Peyer's patch (tissue), 4 donors: ENCODE results near the gene UBE2D3. TPM values are rescaled to one million over a fixed set of nuclear protein-coding genes. Genes with fewer than 3 reads are reported as not detected.

ENCODE experiments used
- DNase-seq, 3 donors: peaks; one replicate each; pipeline ENCODE4 v3.0.0-alpha.2; 2017 to 2019
- H3K27ac ChIP-seq, 4 donors: fragments of 200-600 bp; sonication (generic); one replicate each; pipeline ENCODE4 v1.5.1; 2016 to 2019
- H3K27me3 ChIP-seq, 2 donors: fragments of 200-600 bp; sonication (generic); one replicate each; pipeline ENCODE4 v1.5.1; 2019
- H3K36me3 ChIP-seq, 3 donors: fragments of 200-600 bp; sonication (generic); one replicate each; pipeline ENCODE4 v1.5.1; 2016 to 2019
- H3K4me1 ChIP-seq, 4 donors: fragments of 200-600 bp; sonication (generic); one replicate each; pipeline ENCODE4 v1.5.1; 2016 to 2019
- H3K4me3 ChIP-seq, 4 donors: fragments of 200-600 bp; sonication (generic); 1 replicate in 3 of 4; 2 replicates in 1 of 4; pipeline ENCODE4 v1.5.1; 2016 to 2019; ENCODE audit warnings: mild to moderate bottlenecking in 1 of 4
- H3K9me3 ChIP-seq, 4 donors: fragments of 200-600 bp; sonication (generic); one replicate each; pipeline ENCODE4 v1.5.1; 2016 to 2019; ENCODE audit warnings: mild to moderate bottlenecking in 1 of 4
- POLR2A ChIP-seq, 2 donors: fragments of 450-650 bp; IDR thresholded peaks; one replicate each; pipeline ENCODE4 v1.5.1; 2017; ENCODE audit warnings: antibody characterized with exemption in 2 of 2, mild to moderate bottlenecking in 2 of 2, moderate library complexity in 2 of 2
- small RNA-seq, 2 donors: library from RNA; depleted of rRNA; stranded (forward); fragments of <200 nt; gene quantifications; one replicate each; pipeline ENCODE3, GENCODE V24; 2016
- total RNA-seq, 4 donors: library from RNA; depleted of rRNA; stranded (reverse); fragments of >200 nt; gene quantifications; one replicate each; pipeline ENCODE4 v1.1.0, GENCODE V29; 2016
- TF ChIP-seq, protein P1 (sequence below), 6 experiments: fragments of 450-650 bp in 4 of 6; fragments of 200-600 bp in 2 of 6; sonication (generic) in 1 of 6; IDR thresholded peaks; one replicate each; pipeline ENCODE4 v1.5.1; 2017 to 2019; ENCODE audit warnings: antibody characterized with exemption in 6 of 6, mild to moderate bottlenecking in 3 of 6, moderate library complexity in 1 of 6

The UBE2D3 gene
- total RNA-seq, 4 donors from 2014 or later: 240 to 373 (median 308) TPM

DNA sequence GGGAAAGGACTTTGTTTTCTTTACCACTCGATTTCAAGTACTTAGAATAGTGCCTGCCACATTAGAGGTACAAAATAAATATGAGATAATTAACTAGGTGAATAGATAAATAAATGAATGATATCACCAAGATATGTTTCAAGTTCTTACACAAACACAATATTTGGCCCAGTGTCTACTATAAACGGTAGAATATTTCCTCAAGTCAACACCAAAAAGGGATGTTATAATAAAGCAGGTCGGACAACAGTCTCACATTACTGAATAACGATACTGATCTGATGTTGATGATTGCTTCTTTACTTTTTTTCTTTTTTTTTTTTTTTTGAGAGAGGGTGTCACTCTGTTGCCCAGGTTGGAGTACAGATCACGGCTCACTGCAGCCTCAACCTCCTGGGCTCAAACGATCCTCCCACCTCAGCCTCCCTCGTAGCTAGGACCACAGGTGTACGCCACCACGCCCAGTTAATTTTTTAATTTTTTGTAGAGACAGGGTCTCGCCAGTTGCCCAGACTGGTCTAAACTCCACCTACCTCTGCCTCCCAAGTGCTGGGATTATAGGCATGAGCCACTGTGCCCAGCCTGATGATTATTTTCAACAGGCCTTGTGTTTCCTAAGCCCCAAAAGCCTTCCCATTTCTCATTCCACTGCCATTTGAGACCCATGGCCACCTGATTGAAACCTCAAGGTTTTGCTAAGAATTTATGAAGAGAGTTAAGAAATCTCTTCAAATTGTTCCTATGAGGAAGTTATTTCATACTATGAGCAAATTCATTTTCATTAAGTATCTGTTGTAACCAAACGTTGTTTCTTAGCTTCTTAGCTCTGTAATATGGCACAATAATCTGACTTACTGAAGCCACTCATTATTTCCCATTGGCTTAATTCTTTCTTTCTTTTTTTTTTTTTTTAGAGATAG is 68.8 kb downstream of the UBE2D3 start:
- no peak for DNase-seq
- Histone ChIP-seq H3K4me1 (peaks cover 0 to 17% (median 3%) of the 10 kb centered on the region in 4 donors), H3K4me3 (no peak overlapping the region), H3K36me3 (no peaks in the 10 kb centered on the region), H3K27ac (no peak overlapping the region), H3K27me3 (no peaks in the 10 kb centered on the region), H3K9me3 (no peaks in the 10 kb centered on the region)
- TF ChIP-seq POLR2A (IDR thresholded peaks at IDR 0.05): no peak

DNA sequence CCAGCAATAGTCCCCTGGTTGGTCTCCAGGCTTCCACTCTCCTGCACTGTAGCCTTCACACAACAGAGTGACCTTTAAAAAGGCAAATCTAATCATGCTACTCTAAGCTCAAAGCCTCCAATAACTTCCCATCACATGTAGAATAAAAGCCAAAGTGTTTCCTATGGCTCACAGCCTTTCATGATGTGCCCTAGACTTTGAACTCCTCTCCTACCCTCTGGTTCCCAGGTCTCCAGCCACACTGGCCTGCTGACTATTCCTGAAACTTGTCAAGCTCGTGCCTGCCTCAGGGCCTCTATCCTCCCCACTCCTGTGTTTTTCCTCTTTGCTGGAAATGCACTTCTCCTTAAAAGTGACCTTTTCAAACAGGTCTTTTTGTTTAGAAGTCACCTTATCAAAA is 69.7 kb downstream of the UBE2D3 start:
- Histone ChIP-seq H3K4me3 (no peak overlapping the region), H3K9me3 (no peaks in the 10 kb centered on the region), H3K27ac (no peak overlapping the region), H3K27me3 (no peaks in the 10 kb centered on the region), H3K36me3 (no peaks in the 10 kb centered on the region), H3K4me1 (peaks cover 0 to 17% (median 3%) of the 10 kb centered on the region in 4 donors)
- DNase-seq: no peak
- TF ChIP-seq POLR2A (IDR thresholded peaks at IDR 0.05): no peak
- TF ChIP-seq, protein P1, sequence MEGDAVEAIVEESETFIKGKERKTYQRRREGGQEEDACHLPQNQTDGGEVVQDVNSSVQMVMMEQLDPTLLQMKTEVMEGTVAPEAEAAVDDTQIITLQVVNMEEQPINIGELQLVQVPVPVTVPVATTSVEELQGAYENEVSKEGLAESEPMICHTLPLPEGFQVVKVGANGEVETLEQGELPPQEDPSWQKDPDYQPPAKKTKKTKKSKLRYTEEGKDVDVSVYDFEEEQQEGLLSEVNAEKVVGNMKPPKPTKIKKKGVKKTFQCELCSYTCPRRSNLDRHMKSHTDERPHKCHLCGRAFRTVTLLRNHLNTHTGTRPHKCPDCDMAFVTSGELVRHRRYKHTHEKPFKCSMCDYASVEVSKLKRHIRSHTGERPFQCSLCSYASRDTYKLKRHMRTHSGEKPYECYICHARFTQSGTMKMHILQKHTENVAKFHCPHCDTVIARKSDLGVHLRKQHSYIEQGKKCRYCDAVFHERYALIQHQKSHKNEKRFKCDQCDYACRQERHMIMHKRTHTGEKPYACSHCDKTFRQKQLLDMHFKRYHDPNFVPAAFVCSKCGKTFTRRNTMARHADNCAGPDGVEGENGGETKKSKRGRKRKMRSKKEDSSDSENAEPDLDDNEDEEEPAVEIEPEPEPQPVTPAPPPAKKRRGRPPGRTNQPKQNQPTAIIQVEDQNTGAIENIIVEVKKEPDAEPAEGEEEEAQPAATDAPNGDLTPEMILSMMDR (IDR thresholded peaks at IDR 0.05): no peak

DNA sequence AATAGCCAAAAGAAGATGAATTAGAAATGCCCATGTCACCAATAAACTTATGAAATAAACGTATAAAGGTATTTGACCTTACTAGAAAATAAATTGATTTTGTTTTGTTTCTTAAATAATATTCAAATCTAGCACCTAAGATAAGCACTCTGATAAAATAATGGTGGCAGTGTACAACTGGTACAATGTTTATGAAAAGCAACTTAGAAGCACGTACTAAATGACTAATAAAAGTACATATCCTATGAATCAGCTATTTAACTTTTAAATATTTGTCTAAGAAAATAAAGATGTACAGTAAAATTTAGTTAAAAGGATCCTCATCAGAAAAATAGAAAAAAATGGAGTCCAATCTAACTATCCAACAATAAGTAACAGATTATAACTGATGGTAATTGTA is 73.3 kb downstream of the UBE2D3 start:
- no peaks in the 10 kb centered on the region for H3K27me3 ChIP-seq
- no peak for DNase-seq
- H3K4me1 ChIP-seq: peaks cover 0 to 6% (median 0%) of the 10 kb centered on the region in 4 donors
- H3K27ac ChIP-seq: no peak overlapping the region
- H3K36me3 ChIP-seq: peaks cover 0 to 4% (median 0%) of the 10 kb centered on the region in 3 donors
- no peak for TF ChIP-seq POLR2A (IDR thresholded peaks at IDR 0.05)
- TF ChIP-seq, protein P1 (IDR thresholded peaks at IDR 0.05): no peak
- no peaks in the 10 kb centered on the region for H3K9me3 ChIP-seq
- H3K4me3 ChIP-seq: no peak overlapping the region

DNA sequence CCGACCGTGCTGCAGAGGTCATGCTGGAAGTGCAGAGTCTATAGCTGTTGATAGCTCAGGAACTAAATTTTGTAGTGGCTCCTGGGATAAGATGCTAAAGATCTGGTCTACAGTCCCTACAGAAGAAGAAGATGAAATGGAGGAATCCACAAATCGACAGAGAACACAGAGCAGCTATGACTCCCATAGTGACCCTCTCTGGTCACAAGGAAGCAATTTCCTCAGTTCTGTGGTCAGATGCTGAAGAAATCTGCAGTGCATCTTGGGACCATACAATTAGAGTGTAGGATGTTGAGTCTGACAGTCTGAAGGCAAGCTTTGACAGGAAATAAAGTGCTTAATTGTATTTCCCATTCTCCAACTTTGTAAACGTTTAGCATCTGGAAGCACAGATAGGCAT is 75.4 kb downstream of the UBE2D3 start:
- Histone ChIP-seq H3K9me3 (no peaks in the 10 kb centered on the region), H3K4me3 (no peak overlapping the region), H3K27me3 (no peaks in the 10 kb centered on the region), H3K27ac (no peak overlapping the region), H3K4me1 (no peaks in the 10 kb centered on the region), H3K36me3 (peaks cover 0 to 4% (median 0%) of the 10 kb centered on the region in 3 donors)
- no peak for DNase-seq
- TF ChIP-seq POLR2A (IDR thresholded peaks at IDR 0.05): no peak
- TF ChIP-seq, protein P1 (IDR thresholded peaks at IDR 0.05): no peak

Small RNA genes lying within 50 kb of the gene (small RNA-seq; reads per million reads assigned to genes)
- 0 reads per million in 2 donors for gene RNU7-151P

Other genes with a start within 250 kb of the UBE2D3 start
- 10 to 100 TPM; 23.3 to 54.5 (median 33.6) TPM for gene MANBA, start 66.6 kb downstream of the UBE2D3 start, total RNA-seq
- gene CISD2, start 41.4 kb upstream of the UBE2D3 start, total RNA-seq: 10 to 100 TPM in 2 of 4 donors, 1 to 10 TPM in 2; 5.0 to 21.4 (median 9.3) TPM
- under 1 TPM in 1 of 4 donors, not detected in 3; 0.40 TPM for gene SLC9B1, start 192.2 kb upstream of the UBE2D3 start, total RNA-seq
- 10 to 100 TPM in 2 of 4 donors, 1 to 10 TPM in 2; 1.1 to 19.0 (median 7.8) TPM for gene SLC9B2, start 249.2 kb upstream of the UBE2D3 start, total RNA-seq